SK-N-SH (cell line): Measurements from ENCODE around the gene IQGAP2. TPM values are rescaled to one million over a fixed set of nuclear protein-coding genes. Genes with fewer than 3 reads are reported as not detected.

ENCODE experiments used
- CTCF ChIA-PET: fragments of 300-600, 350-600 bp; formaldehyde crosslinking; extraction: SDS; loops from one replicate; lab custom pipeline; 2021; lab: Yijun Ruan, JAX
- POLR2A ChIA-PET: fragments of 350-600 bp; sonication (Branson Sonifier 250); formaldehyde crosslinking; extraction: SDS; loops from one replicate; lab custom pipeline; 2020; ENCODE audit warnings: antibody characterized with exemption, inconsistent platforms; lab: Yijun Ruan, JAX
- DNase-seq: peaks from one replicate; pipeline ENCODE4 v3.0.0; 2012
- H2AFZ ChIP-seq: fragments of 200-600 bp; sonication (generic); 2 replicates; pipeline ENCODE4 v1.8.1; 2016; ENCODE audit warnings: antibody characterized with exemption, mild to moderate bottlenecking, low read depth
- H3F3A ChIP-seq: fragments of 200-600 bp; sonication (generic); replicated peaks from 2 replicates; pipeline ENCODE3; 2016; ENCODE audit warnings: antibody characterized with exemption, mild to moderate bottlenecking; ENCODE audit not compliant: insufficient read depth
- H3K27ac ChIP-seq, 2 experiments: fragments of 200-500 bp in 1 of 2; fragments of 200-600 bp in 1 of 2; sonication (Bioruptor generic) in 1 of 2; sonication (generic), shearing (Covaris generic) in 1 of 2; 2 replicates each; pipeline versions ENCODE4 v1.5.1 to v1.6.1; 2014 to 2016; ENCODE audit warnings: low read depth in 2 of 2, inconsistent platforms in 1 of 2, low read length in 1 of 2, mild to moderate bottlenecking in 1 of 2, mixed read lengths in 1 of 2
- H3K27me3 ChIP-seq: fragments of 200-600 bp; sonication (generic), shearing (Covaris generic); 2 replicates; pipeline ENCODE4 v1.6.1; 2016; ENCODE audit warnings: mixed run types; ENCODE audit not compliant: insufficient read depth
- H3K36me3 ChIP-seq, 2 experiments: fragments of 200-500 bp in 1 of 2; fragments of 200-600 bp in 1 of 2; sonication (Bioruptor generic) in 1 of 2; sonication (generic) in 1 of 2; replicated peaks in 1 of 2; 2 replicates each; pipeline versions ENCODE3 to v1.5.1; 2014 to 2016; ENCODE audit warnings: low read length in 1 of 2, mild to moderate bottlenecking in 1 of 2; ENCODE audit not compliant: insufficient read depth in 2 of 2, control insufficient read depth in 1 of 2
- H3K4me1 ChIP-seq, 2 experiments: fragments of 200-500 bp in 1 of 2; fragments of 200-600 bp in 1 of 2; sonication (Bioruptor generic) in 1 of 2; sonication (generic), shearing (Covaris generic) in 1 of 2; 2 replicates each; pipeline versions ENCODE4 v1.5.1 to v1.6.1; 2014 to 2016; ENCODE audit warnings: low read depth in 1 of 2, low read length in 1 of 2, mixed run types in 1 of 2; ENCODE audit not compliant: insufficient read depth in 2 of 2, control insufficient read depth in 1 of 2
- H3K4me2 ChIP-seq: fragments of 200-600 bp; sonication (generic), shearing (Covaris generic); 2 replicates; pipeline ENCODE4 v1.6.1; 2017; ENCODE audit warnings: mixed run types
- H3K4me3 ChIP-seq, 2 experiments: fragments of 200-500 bp in 1 of 2; fragments of 200-600 bp in 1 of 2; sonication (Bioruptor generic) in 1 of 2; sonication (generic), shearing (Covaris generic) in 1 of 2; 2 replicates each; pipeline versions ENCODE4 v1.5.1 to v1.8.1; 2014 to 2016; ENCODE audit warnings: low read depth in 2 of 2, inconsistent platforms in 1 of 2, low read length in 1 of 2, mild to moderate bottlenecking in 1 of 2, mixed read lengths in 1 of 2, moderate library complexity in 1 of 2
- H3K79me2 ChIP-seq: fragments of 200-600 bp; sonication (generic); 2 replicates; pipeline ENCODE4 v1.8.1; 2017; ENCODE audit warnings: mild to moderate bottlenecking; ENCODE audit not compliant: insufficient read depth
- H3K9ac ChIP-seq: fragments of 200-600 bp; sonication (generic); 2 replicates; pipeline ENCODE4 v1.6.1; 2017; ENCODE audit warnings: mixed run types
- H3K9me2 ChIP-seq: fragments of 200-600 bp; sonication (generic); 2 replicates; pipeline ENCODE4 v1.6.1; 2017; ENCODE audit warnings: mixed run types
- H3K9me3 ChIP-seq: fragments of 200-600 bp; sonication (generic); 2 replicates; pipeline ENCODE4 v1.6.1; 2017; ENCODE audit warnings: mixed run types, mild to moderate bottlenecking, moderate library complexity
- H4K20me1 ChIP-seq: fragments of 200-600 bp; sonication (generic); 2 replicates; pipeline ENCODE4 v1.6.1; 2017; ENCODE audit warnings: mild to moderate bottlenecking, mixed run types; ENCODE audit not compliant: insufficient read depth
- CHD2 ChIP-seq: fragments of 150-350 bp; IDR thresholded peaks from 2 replicates; pipeline ENCODE4 v1.6.1; 2018; ENCODE audit warnings: low read length; ENCODE audit not compliant: partially characterized antibody
- CTCF ChIP-seq: fragments of 200-600 bp; sonication (generic); IDR thresholded peaks from 2 replicates; pipeline ENCODE4 v1.6.1; 2017; ENCODE audit warnings: antibody characterized with exemption, mild to moderate bottlenecking, moderate library complexity
- ELF1 ChIP-seq: IDR thresholded peaks from 2 replicates; pipeline ENCODE4 v1.4.0; 2012
- EZH2phosphoT487 ChIP-seq: fragments of 200-600 bp; sonication (generic); IDR thresholded peaks from 2 replicates; pipeline ENCODE4 v1.6.1; 2017; ENCODE audit warnings: low read depth, mixed run types, mild to moderate bottlenecking, antibody characterized with exemption, moderate library complexity, borderline replicate concordance
- FOXJ3 ChIP-seq: sonication (generic); formaldehyde crosslinking; IDR thresholded peaks from 2 replicates; pipeline ENCODE4 v1.5.1; 2020; ENCODE audit warnings: mild to moderate bottlenecking, missing genetic modification reagents
- GATA2 ChIP-seq: sonication (generic); formaldehyde crosslinking; IDR thresholded peaks from 2 replicates; pipeline ENCODE4 v1.5.0; 2020; ENCODE audit warnings: mild to moderate bottlenecking, missing genetic modification reagents
- IRF3 ChIP-seq: fragments of 150-350 bp; IDR thresholded peaks from 2 replicates; pipeline ENCODE4 v1.6.1; 2016; ENCODE audit warnings: mild to moderate bottlenecking, low read depth, low read length
- NFIC ChIP-seq: IDR thresholded peaks from 2 replicates; pipeline ENCODE4 v1.4.0; 2012; ENCODE audit warnings: borderline replicate concordance
- NRF1 ChIP-seq: IDR thresholded peaks from 2 replicates; pipeline ENCODE4 v1.6.1; 2012; ENCODE audit warnings: low read depth, mild to moderate bottlenecking, low read length
- POLR2AphosphoS5 ChIP-seq: IDR thresholded peaks from 2 replicates; pipeline ENCODE4 v1.6.1; 2012; ENCODE audit warnings: low read depth, low read length
- RXRA ChIP-seq: IDR thresholded peaks from 2 replicates; pipeline ENCODE4 v1.4.0; 2012; ENCODE audit warnings: low read depth, mild to moderate bottlenecking, borderline replicate concordance
- TAF1 ChIP-seq: IDR thresholded peaks from 2 replicates; pipeline ENCODE4 v1.6.1; 2012; ENCODE audit warnings: low read depth, mild to moderate bottlenecking, low read length, moderate library complexity, borderline replicate concordance
- USF2 ChIP-seq: fragments of 150-350 bp; IDR thresholded peaks from 2 replicates; pipeline ENCODE4 v1.6.1; 2017; ENCODE audit warnings: antibody characterized with exemption, low read length, low read depth, borderline replicate concordance
- YY1 ChIP-seq: IDR thresholded peaks from 2 replicates; pipeline ENCODE4 v1.4.0; 2012; ENCODE audit warnings: low read depth, mild to moderate bottlenecking
- ZBTB33 ChIP-seq: IDR thresholded peaks from 2 replicates; pipeline ENCODE4 v1.4.0; 2012; ENCODE audit warnings: low read depth, borderline replicate concordance
- WGBS: methylation state at CpG from one replicate; pipeline ENCODE4 v1.1.6; 2017; ENCODE audit warnings: low lambda C conversion rate; 5-methylcytosine and 5-hydroxymethylcytosine counted together
- polyA plus RNA-seq, 3 experiments: library from polyadenylated mRNA; depleted of rRNA; stranded (reverse); fragments of >200 nt; gene quantifications; 2 replicates each; pipeline ENCODE4 v1.2.3, GENCODE V29; 2012
- TF ChIP-seq, protein P1 (sequence below): IDR thresholded peaks from 2 replicates; pipeline ENCODE4 v1.4.0; 2012; ENCODE audit warnings: low read depth
- TF ChIP-seq, protein P2 (sequence below): IDR thresholded peaks from 2 replicates; pipeline ENCODE4 v1.4.0; 2012; ENCODE audit warnings: low read depth, borderline replicate concordance

Gene IQGAP2
- polyA plus RNA-seq, 1 of the 3 experiments (the other 2 are of a cell fraction) = 2.1 TPM

DNA sequence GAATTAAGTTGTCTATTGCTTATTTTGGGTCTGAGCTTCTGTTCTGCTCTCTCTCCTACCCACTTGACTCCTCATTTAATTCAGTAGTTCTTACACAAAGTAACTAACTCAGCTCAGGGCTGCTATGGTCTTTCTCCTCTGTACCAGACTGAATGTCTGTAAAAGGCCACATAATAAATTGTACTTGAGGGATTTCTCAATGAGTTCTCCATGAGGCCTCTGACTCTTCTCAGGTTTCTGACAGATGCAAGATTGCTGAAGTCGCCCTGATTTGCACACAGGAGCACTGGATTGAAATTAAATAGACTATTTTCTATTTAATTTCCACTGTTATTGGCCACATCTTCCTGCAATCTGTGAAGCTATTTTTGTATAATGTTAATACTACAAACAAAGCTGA, 2.9 kb downstream of the IQGAP2 start:
- no peaks in the 10 kb centered on the region for H4K20me1 ChIP-seq
- H3K79me2 ChIP-seq = no peaks in the 10 kb centered on the region
- no peak overlapping the region for H3K4me3 ChIP-seq
- H3K4me2 ChIP-seq = no peak overlapping the region
- ChIA-PET CTCF (interaction anchor here (1.3 to 2.1 kb wide), 6 partner anchors 10 to 227 kb away, joined by 3 to 6 read pairs (median 4); no protein-coding TSS in a partner anchor), POLR2A (no interaction called here)
- DNase-seq = no peak
- no peaks in the 10 kb centered on the region for H3K36me3 ChIP-seq
- WGBS = 29% methylated on average over 1 of the region's 1 CpG
- H3K9me2 ChIP-seq = no peaks in the 10 kb centered on the region
- H3K27ac ChIP-seq = no peak overlapping the region
- H3K27me3 ChIP-seq = peaks cover 31% of the 10 kb centered on the region
- TF ChIP-seq POLR2AphosphoS5 = no peak
- TF ChIP-seq, protein P1, sequence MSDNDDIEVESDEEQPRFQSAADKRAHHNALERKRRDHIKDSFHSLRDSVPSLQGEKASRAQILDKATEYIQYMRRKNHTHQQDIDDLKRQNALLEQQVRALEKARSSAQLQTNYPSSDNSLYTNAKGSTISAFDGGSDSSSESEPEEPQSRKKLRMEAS = no peak
- TF ChIP-seq RXRA = no peak
- TF ChIP-seq FOXJ3 (CRISPR knock-in tag) = no peak
- TF ChIP-seq CTCF = no peak
- no peaks in the 10 kb centered on the region for H3K9me3 ChIP-seq
- no peak overlapping the region for H2AFZ ChIP-seq
- peaks cover 0 to 12% of the 10 kb centered on the region in 2 experiments; a peak in 1 of 4 replicates for H3K4me1 ChIP-seq
- no peaks in the 10 kb centered on the region for H3F3A ChIP-seq
- H3K9ac ChIP-seq = no peak overlapping the region

DNA sequence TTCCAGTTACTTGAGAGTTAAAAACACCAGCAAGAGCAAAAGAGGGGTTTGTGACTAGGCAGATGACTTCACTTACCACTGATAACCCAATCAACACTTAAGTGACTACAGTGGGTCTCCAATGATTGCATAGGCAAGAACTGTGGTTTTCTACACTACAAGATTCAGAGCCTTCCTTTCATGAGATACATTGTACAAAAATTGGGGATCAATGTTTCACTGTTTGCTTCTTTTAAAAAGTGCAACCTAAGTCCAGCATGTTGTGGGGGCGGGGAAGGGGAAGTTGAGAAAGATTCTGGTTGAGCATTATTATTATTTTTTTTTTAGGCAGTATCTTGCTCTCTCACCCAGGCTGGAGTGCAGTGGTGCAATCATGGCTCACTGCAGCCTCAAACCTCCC, 3.6 kb downstream of the IQGAP2 start:
- Histone ChIP-seq H4K20me1 (no peaks in the 10 kb centered on the region), H3K4me2 (no peak overlapping the region), H3K4me3 (no peak overlapping the region), H3K27ac (no peak overlapping the region), H3K36me3 (no peaks in the 10 kb centered on the region), H3K9me2 (no peaks in the 10 kb centered on the region), H3F3A (no peaks in the 10 kb centered on the region), H3K9me3 (no peaks in the 10 kb centered on the region), H3K9ac (no peak overlapping the region), H2AFZ (no peak overlapping the region), H3K27me3 (peaks cover 25% of the 10 kb centered on the region), H3K79me2 (no peaks in the 10 kb centered on the region), H3K4me1 (peaks cover 0 to 12% of the 10 kb centered on the region in 2 experiments; a peak in 1 of 4 replicates)
- TF ChIP-seq ELF1 = no peak
- no peak for TF ChIP-seq USF2
- no peak for TF ChIP-seq CHD2
- no peak for TF ChIP-seq EZH2phosphoT487
- TF ChIP-seq TAF1 = no peak
- TF ChIP-seq, protein P2, sequence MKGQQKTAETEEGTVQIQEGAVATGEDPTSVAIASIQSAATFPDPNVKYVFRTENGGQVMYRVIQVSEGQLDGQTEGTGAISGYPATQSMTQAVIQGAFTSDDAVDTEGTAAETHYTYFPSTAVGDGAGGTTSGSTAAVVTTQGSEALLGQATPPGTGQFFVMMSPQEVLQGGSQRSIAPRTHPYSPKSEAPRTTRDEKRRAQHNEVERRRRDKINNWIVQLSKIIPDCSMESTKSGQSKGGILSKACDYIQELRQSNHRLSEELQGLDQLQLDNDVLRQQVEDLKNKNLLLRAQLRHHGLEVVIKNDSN = no peak
- no peak for TF ChIP-seq NRF1
- no peak for TF ChIP-seq ZBTB33
- no peak for TF ChIP-seq YY1
- TF ChIP-seq IRF3 = no peak
- no peak for TF ChIP-seq GATA2 (CRISPR knock-in tag)
- no peak for TF ChIP-seq NFIC
- 85% methylated on average over 1 of the region's 1 CpG for WGBS
- ChIA-PET POLR2A (no interaction called here), CTCF (interaction anchor here (2.1 kb wide), 1 partner anchor 9 kb away, joined by 6 read pairs; no protein-coding TSS in a partner anchor)
- no peak for DNase-seq
